CD14-positive monocyte (primary cell): ENCODE measurements around the gene PCDHGA7. TPM values are rescaled to one million over a fixed set of nuclear protein-coding genes. Genes with fewer than 3 reads are reported as not detected.
A peak's percentile ranks its signal among the peaks of the same experiment; 100 is the strongest.
"Not testable (repeated sequence)": the region's sequence is repeated elsewhere in the genome, so short reads cannot be mapped to it uniquely, and the experiment has no call there.

Experiments used
- DNase-seq, 3 donors: peaks; one replicate each; pipeline ENCODE4 v3.0.0-alpha.2; 2011 to 2022
- H2AFZ ChIP-seq: 2 replicates; pipeline ENCODE4 v1.6.0; 2012; ENCODE audit warnings: mild to moderate bottlenecking, low read depth, low read length, inconsistent platforms; ENCODE audit not compliant: insufficient read depth, poor library complexity, severe bottlenecking
- H3K27ac ChIP-seq, 2 donors: 1 replicate in 1 of 2; 2 replicates in 1 of 2; pipeline ENCODE4 v1.5.1; 2012 to 2013; ENCODE audit warnings: low read length in 2 of 2, control low read depth in 1 of 2, inconsistent platforms in 1 of 2, low read depth in 1 of 2, mild to moderate bottlenecking in 1 of 2
- H3K27me3 ChIP-seq, 2 donors: one replicate each; pipeline versions ENCODE4 v1.6.0 to v1.6.1; 2011 to 2013; ENCODE audit warnings: low read length in 2 of 2; ENCODE audit not compliant: control insufficient read depth in 2 of 2, insufficient read depth in 2 of 2
- H3K36me3 ChIP-seq, 2 donors: replicated peaks in 1 of 2; 1 replicate in 1 of 2; 2 replicates in 1 of 2; pipeline versions ENCODE4 v1.5.1 to v1.6.1; 2012 to 2013; ENCODE audit warnings: low read length in 2 of 2, control low read depth in 1 of 2, inconsistent platforms in 1 of 2, mild to moderate bottlenecking in 1 of 2; ENCODE audit not compliant: insufficient read depth in 2 of 2, control insufficient read depth in 1 of 2
- H3K4me1 ChIP-seq, 2 donors: 1 replicate in 1 of 2; 2 replicates in 1 of 2; pipeline versions ENCODE4 v1.5.1 to v1.6.1; 2012 to 2013; ENCODE audit warnings: low read length in 2 of 2, control low read depth in 1 of 2, inconsistent platforms in 1 of 2, mild to moderate bottlenecking in 1 of 2, moderate library complexity in 1 of 2; ENCODE audit not compliant: insufficient read depth in 2 of 2, control insufficient read depth in 1 of 2
- H3K4me2 ChIP-seq: replicated peaks from 2 replicates; pipeline ENCODE3; 2012; ENCODE audit warnings: low read length, moderate library complexity, mild to moderate bottlenecking; ENCODE audit not compliant: poor library complexity, severe bottlenecking; ENCODE audit errors: extremely low read depth
- H3K4me3 ChIP-seq, 3 experiments: fragments of 200-600 bp in 1 of 3; sonication (generic) in 1 of 3; replicated peaks in 1 of 3; 1 replicate in 2 of 3; 2 replicates in 1 of 3; pipeline ENCODE4 v1.5.1; 2011 to 2013; ENCODE audit warnings: low read length in 3 of 3, mild to moderate bottlenecking in 3 of 3, control low read depth in 2 of 3, low read depth in 2 of 3, inconsistent platforms in 1 of 3, moderate library complexity in 1 of 3
- H3K79me2 ChIP-seq: 2 replicates; pipeline ENCODE4 v1.6.0; 2012; ENCODE audit warnings: mild to moderate bottlenecking, control low read depth, inconsistent platforms, low read length, moderate library complexity; ENCODE audit not compliant: insufficient read depth
- H3K9ac ChIP-seq: 2 replicates; pipeline ENCODE4 v1.6.0; 2017; ENCODE audit warnings: low read length, mild to moderate bottlenecking; ENCODE audit not compliant: insufficient read depth, poor library complexity, severe bottlenecking
- H3K9me3 ChIP-seq, 2 donors: replicated peaks in 1 of 2; 1 replicate in 1 of 2; 2 replicates in 1 of 2; pipeline versions ENCODE4 v1.5.1 to v1.6.1; 2012 to 2013; ENCODE audit warnings: low read length in 2 of 2, control low read depth in 1 of 2; ENCODE audit not compliant: control insufficient read depth in 1 of 2, insufficient read depth in 1 of 2
- H4K20me1 ChIP-seq: 2 replicates; pipeline ENCODE4 v1.6.0; 2012; ENCODE audit warnings: mild to moderate bottlenecking, low read length, control low read depth, moderate library complexity; ENCODE audit not compliant: insufficient read depth
- H3K27ac Mint-ChIP-seq, 7 donors: one replicate each; pipeline ENCODE4 v1.8.0; 2020; ENCODE audit warnings: mild to moderate bottlenecking in 7 of 7, mixed read lengths in 7 of 7, moderate library complexity in 6 of 7, inconsistent platforms in 2 of 7
- H3K27me3 Mint-ChIP-seq, 3 donors: one replicate each; pipeline ENCODE4 v1.8.0; 2021 to 2022; ENCODE audit warnings: low read depth in 3 of 3, mild to moderate bottlenecking in 3 of 3, mixed read lengths in 3 of 3, moderate library complexity in 3 of 3, inconsistent platforms in 1 of 3
- H3K36me3 Mint-ChIP-seq, 2 donors: one replicate each; pipeline ENCODE4 v1.8.0; 2020; ENCODE audit warnings: mixed read lengths in 2 of 2, inconsistent platforms in 1 of 2, mild to moderate bottlenecking in 1 of 2
- H3K4me1 Mint-ChIP-seq: one replicate; pipeline ENCODE4 v1.8.0; 2020; ENCODE audit warnings: mild to moderate bottlenecking, mixed read lengths
- H3K4me3 Mint-ChIP-seq, 2 donors: one replicate each; pipeline ENCODE4 v1.8.0; 2020; ENCODE audit warnings: mild to moderate bottlenecking in 2 of 2, mixed read lengths in 2 of 2, moderate library complexity in 1 of 2
- H3K9me3 Mint-ChIP-seq, 7 donors: one replicate each; pipeline ENCODE4 v1.8.0; 2020 to 2022; ENCODE audit warnings: mixed read lengths in 7 of 7, mild to moderate bottlenecking in 6 of 7, moderate library complexity in 6 of 7, inconsistent platforms in 2 of 7
- WGBS: methylation state at CpG from one replicate; pipeline ENCODE4 v1.1.5; 2013; ENCODE audit warnings: missing lambda C conversion rate; ENCODE audit not compliant: insufficient coverage; 5-methylcytosine and 5-hydroxymethylcytosine counted together
- intact Hi-C, 2 donors: fragments of 100-400 bp; cut with micrococcal nuclease; formaldehyde crosslinking; loops; one replicate each; pipeline versions ENCODE4 v1.15.0 to v1.15.1; 2023
- polyA plus RNA-seq, 3 donors: library from polyadenylated mRNA; depleted of rRNA in 1 of 3; unstranded in 2 of 3; stranded (reverse) in 1 of 3; fragments of 300-500 nt in 2 of 3; fragments of >200 nt in 1 of 3; fragmentation: Illumina TruSeq in 2 of 3; gene quantifications; 1 replicate in 2 of 3; 2 replicates in 1 of 3; pipeline ENCODE4 v1.2.3, GENCODE V29; 2012 to 2021
- TF ChIP-seq, protein P1 (sequence below): fragments of 200-600 bp; IDR thresholded peaks from one replicate; pipeline ENCODE4 v1.8.0; 2022; ENCODE audit warnings: antibody characterized with exemption, mild to moderate bottlenecking

The PCDHGA7 gene
- polyA plus RNA-seq, 3 donors, result not detected

DNA sequence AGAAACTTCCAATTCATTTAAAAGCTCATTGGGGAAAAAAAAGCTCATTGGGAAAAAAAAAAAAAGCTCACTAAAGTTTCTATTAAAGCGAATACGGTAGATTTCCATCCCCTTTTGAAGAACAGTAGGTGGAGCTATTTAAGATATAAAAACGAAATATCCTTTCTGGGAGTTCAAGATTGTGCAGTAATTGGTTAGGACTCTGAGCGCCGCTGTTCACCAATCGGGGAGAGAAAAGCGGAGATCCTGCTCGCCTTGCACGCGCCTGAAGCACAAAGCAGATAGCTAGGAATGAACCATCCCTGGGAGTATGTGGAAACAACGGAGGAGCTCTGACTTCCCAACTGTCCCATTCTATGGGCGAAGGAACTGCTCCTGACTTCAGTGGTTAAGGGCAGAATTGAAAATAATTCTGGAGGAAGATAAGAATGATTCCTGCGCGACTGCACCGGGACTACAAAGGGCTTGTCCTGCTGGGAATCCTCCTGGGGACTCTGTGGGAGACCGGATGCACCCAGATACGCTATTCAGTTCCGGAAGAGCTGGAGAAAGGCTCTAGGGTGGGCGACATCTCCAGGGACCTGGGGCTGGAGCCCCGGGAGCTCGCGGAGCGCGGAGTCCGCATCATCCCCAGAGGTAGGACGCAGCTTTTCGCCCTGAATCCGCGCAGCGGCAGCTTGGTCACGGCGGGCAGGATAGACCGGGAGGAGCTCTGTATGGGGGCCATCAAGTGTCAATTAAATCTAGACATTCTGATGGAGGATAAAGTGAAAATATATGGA, 48.0 kb downstream of the PCDHGA7 start, which contains the start of gene PCDHGA12:
PCDHGA12 (plus strand) TSS at position 176 of the 782 bp plus-strand sequence; CDS start at position 429, 253 bp downstream.
- Histone ChIP-seq H3K27ac (no peak within 1 kb of the TSS), H2AFZ (peak within 1 kb of the TSS; percentile 68), H3K9ac (peak within 1 kb of the TSS; percentile 5), H3K4me3 (peak within 1 kb of the TSS; percentile 2 to 72 (median 23)), H4K20me1 (no peaks in the 10 kb centered on the region), H3K4me1 (peaks cover 17 to 19% of the 10 kb centered on the region in 2 donors), H3K27me3 (peaks cover 41 to 93% of the 10 kb centered on the region in 2 donors), H3K9me3 (peaks cover 47 to 49% of the 10 kb centered on the region in 2 donors), H3K79me2 (no peaks in the 10 kb centered on the region), H3K36me3 (no peaks in the 10 kb centered on the region), H3K4me2 (peak within 1 kb of the TSS; percentile 64)
- H3K36me3 Mint-ChIP-seq, result peaks cover 20 to 22% of the 10 kb centered on the region in 2 donors
- peak within 1 kb of the TSS; percentile 53 to 84 for H3K4me3 Mint-ChIP-seq
- peak within 1 kb of the TSS in 3 of 7 donors; percentile 23 to 50 (median 45) for H3K27ac Mint-ChIP-seq
- TF ChIP-seq, protein P1, sequence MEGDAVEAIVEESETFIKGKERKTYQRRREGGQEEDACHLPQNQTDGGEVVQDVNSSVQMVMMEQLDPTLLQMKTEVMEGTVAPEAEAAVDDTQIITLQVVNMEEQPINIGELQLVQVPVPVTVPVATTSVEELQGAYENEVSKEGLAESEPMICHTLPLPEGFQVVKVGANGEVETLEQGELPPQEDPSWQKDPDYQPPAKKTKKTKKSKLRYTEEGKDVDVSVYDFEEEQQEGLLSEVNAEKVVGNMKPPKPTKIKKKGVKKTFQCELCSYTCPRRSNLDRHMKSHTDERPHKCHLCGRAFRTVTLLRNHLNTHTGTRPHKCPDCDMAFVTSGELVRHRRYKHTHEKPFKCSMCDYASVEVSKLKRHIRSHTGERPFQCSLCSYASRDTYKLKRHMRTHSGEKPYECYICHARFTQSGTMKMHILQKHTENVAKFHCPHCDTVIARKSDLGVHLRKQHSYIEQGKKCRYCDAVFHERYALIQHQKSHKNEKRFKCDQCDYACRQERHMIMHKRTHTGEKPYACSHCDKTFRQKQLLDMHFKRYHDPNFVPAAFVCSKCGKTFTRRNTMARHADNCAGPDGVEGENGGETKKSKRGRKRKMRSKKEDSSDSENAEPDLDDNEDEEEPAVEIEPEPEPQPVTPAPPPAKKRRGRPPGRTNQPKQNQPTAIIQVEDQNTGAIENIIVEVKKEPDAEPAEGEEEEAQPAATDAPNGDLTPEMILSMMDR, result peak; percentile 68
- peaks cover 63 to 78% (median 75%) of the 10 kb centered on the region in 3 donors for H3K27me3 Mint-ChIP-seq
- WGBS, result 19% methylated on average over 23 of the region's 33 CpGs
- DNase-seq, result peak; percentile 37 to 59 (median 42)
- peaks cover 25 to 63% (median 47%) of the 10 kb centered on the region in 7 donors for H3K9me3 Mint-ChIP-seq
- peaks cover 21% of the 10 kb centered on the region for H3K4me1 Mint-ChIP-seq
- intact Hi-C loops, result no loop called here

- peak overlapping the region; percentile 53 to 84 for H3K4me3 Mint-ChIP-seq
- intact Hi-C loops, result no loop called here
- H3K27me3 Mint-ChIP-seq, result peaks cover 58 to 74% (median 68%) of the 10 kb centered on the region in 3 donors
- H3K27ac Mint-ChIP-seq, result peak overlapping the region in 1 of 7 donors; percentile 19
- Histone ChIP-seq H3K4me2 (peak overlapping the region; percentile 64), H3K4me1 (peaks cover 17 to 19% of the 10 kb centered on the region in 2 donors), H3K4me3 (peak overlapping the region in 2 of 3 experiments; percentile 23 to 72), H3K27me3 (peaks cover 41 to 93% of the 10 kb centered on the region in 2 donors), H3K9ac (no peak overlapping the region), H3K36me3 (no peaks in the 10 kb centered on the region), H2AFZ (peak overlapping the region; percentile 68), H4K20me1 (no peaks in the 10 kb centered on the region), H3K9me3 (peaks cover 47 to 49% of the 10 kb centered on the region in 2 donors), H3K27ac (no peak overlapping the region), H3K79me2 (no peaks in the 10 kb centered on the region)
- H3K4me1 Mint-ChIP-seq, result peaks cover 21% of the 10 kb centered on the region
- TF ChIP-seq, protein P1, result no peak
- 13% methylated on average over 37 of the region's 37 CpGs for WGBS
- peaks cover 20 to 22% of the 10 kb centered on the region in 2 donors for H3K36me3 Mint-ChIP-seq
- peaks cover 25 to 58% (median 44%) of the 10 kb centered on the region in 7 donors for H3K9me3 Mint-ChIP-seq
- DNase-seq, result peak in 2 of 3 donors; percentile 15 to 36
These were observed 48.7 kb downstream of the PCDHGA7 start for GRCh38 chr5:141431286-141431685.

DNA sequence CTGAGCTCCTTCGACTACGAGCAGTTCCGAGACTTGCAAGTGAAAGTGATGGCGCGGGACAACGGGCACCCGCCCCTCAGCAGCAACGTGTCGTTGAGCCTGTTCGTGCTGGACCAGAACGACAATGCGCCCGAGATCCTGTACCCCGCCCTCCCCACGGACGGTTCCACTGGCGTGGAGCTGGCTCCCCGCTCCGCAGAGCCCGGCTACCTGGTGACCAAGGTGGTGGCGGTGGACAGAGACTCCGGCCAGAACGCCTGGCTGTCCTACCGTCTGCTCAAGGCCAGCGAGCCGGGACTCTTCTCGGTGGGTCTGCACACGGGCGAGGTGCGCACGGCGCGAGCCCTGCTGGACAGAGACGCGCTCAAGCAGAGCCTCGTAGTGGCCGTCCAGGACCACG, 49.8 kb downstream of the PCDHGA7 start:
- H3K9ac ChIP-seq, DNase-seq, H3K4me2 ChIP-seq, H3K27ac ChIP-seq, H3K79me2 ChIP-seq, H3K27ac Mint-ChIP-seq, H2AFZ ChIP-seq, intact Hi-C loops, H4K20me1 ChIP-seq, H3K36me3 ChIP-seq: not testable (repeated sequence)
- Mint-ChIP-seq H3K36me3 (peaks cover 20 to 22% of the 10 kb centered on the region in 2 donors), H3K9me3 (peaks cover 25 to 54% (median 42%) of the 10 kb centered on the region in 7 donors), H3K27me3 (peaks cover 49 to 66% (median 62%) of the 10 kb centered on the region in 3 donors), H3K4me1 (peaks cover 21% of the 10 kb centered on the region), H3K4me3 (peak overlapping the region in 1 of 2 donors; percentile 84)
- Histone ChIP-seq H3K4me1 (peaks cover 17 to 19% of the 10 kb centered on the region in 2 donors), H3K4me3 (peak overlapping the region in 1 of 3 experiments; percentile 72), H3K9me3 (peaks cover 41% of the 10 kb centered on the region in 2 donors), H3K27me3 (peaks cover 33 to 93% of the 10 kb centered on the region in 2 donors)
- 36% methylated on average over 19 of the region's 38 CpGs for WGBS
